HepG2 (cell line): ENCODE results near the gene DALRD3. TPM values are rescaled to one million over a fixed set of nuclear protein-coding genes. Genes with fewer than 3 reads are reported as not detected.

ENCODE experiments used
- ATAC-seq: fragments of 200-7000 bp; cut with Tn5 transposase; 3 replicates; pipeline ENCODE4 v1.9.1; 2020; ENCODE audit warnings: mild to moderate bottlenecking, moderate library complexity
- BruUV-seq: library from RNA; stranded (reverse); fragments of 400-500 nt; replicated peaks from 2 replicates; lab custom pipeline; 2021; lab: Mats Ljungman, UMichigan
- CTCF ChIA-PET: fragments of 300-600 bp; formaldehyde crosslinking; extraction: SDS; loops from one replicate; lab custom pipeline; 2021; ENCODE audit warnings: low total read pairs, inconsistent platforms, low intra/inter-chr PET ratio; lab: Yijun Ruan, JAX
- POLR2A ChIA-PET: fragments of 350-600 bp; sonication (Branson Sonifier 250); formaldehyde crosslinking; loops from one replicate; lab custom pipeline; 2020; ENCODE audit warnings: antibody characterized with exemption, inconsistent platforms; lab: Yijun Ruan, JAX
- DNase-seq: peaks from one replicate; pipeline ENCODE4 v3.0.0-alpha.2; 2015; ENCODE audit warnings: low spot score
- FAIRE-seq: peaks from 3 replicates; lab custom pipeline; 2011; peaks lifted over from hg19 to GRCh38; lab: Jason Lieb, UNC
- H2AFZ ChIP-seq: one replicate; pipeline ENCODE4 v1.6.1; 2011; ENCODE audit warnings: low read length, inconsistent platforms
- H3K27ac ChIP-seq: fragments of 300-600 bp; 3 replicates; pipeline ENCODE4 v1.8.0; 2011; ENCODE audit warnings: mixed run types, mild to moderate bottlenecking, mixed read lengths, low read length, inconsistent platforms; ENCODE audit not compliant: insufficient read depth; ENCODE audit errors: extremely low read length
- H3K27me3 ChIP-seq, 2 experiments: fragments of 200-600 bp in 1 of 2; 2 replicates in 1 of 2; 3 replicates in 1 of 2; pipeline versions ENCODE4 v1.6.0 to v1.8.0; 2011; ENCODE audit warnings: low read length in 2 of 2, mild to moderate bottlenecking in 2 of 2, moderate library complexity in 2 of 2, inconsistent platforms in 1 of 2; ENCODE audit not compliant: insufficient read depth in 2 of 2, control insufficient read depth in 1 of 2
- H3K36me3 ChIP-seq, 2 experiments: fragments of 200-600 bp in 1 of 2; replicated peaks in 1 of 2; 2 replicates in 1 of 2; 3 replicates in 1 of 2; pipeline versions ENCODE4 v1.5.1 to v1.8.0; 2011; ENCODE audit warnings: low read length in 2 of 2, inconsistent platforms in 1 of 2; ENCODE audit not compliant: insufficient read depth in 2 of 2, control insufficient read depth in 1 of 2
- H3K4me1 ChIP-seq: 2 replicates; pipeline ENCODE4 v1.5.1; 2012; ENCODE audit warnings: low read length, inconsistent platforms; ENCODE audit not compliant: insufficient read depth
- H3K4me2 ChIP-seq: 2 replicates; pipeline ENCODE4 v1.6.0; 2011; ENCODE audit warnings: low read depth, low read length, inconsistent platforms
- H3K4me3 ChIP-seq, 3 experiments: fragments of 200-600 bp in 1 of 3; sonication (generic), shearing (Covaris generic) in 1 of 3; replicated peaks in 1 of 3; 2 replicates each; pipeline ENCODE4 v1.5.1; 2011 to 2016; ENCODE audit warnings: low read length in 3 of 3, inconsistent platforms in 2 of 3, low read depth in 2 of 3, mild to moderate bottlenecking in 2 of 3, control low read depth in 1 of 3, mixed read lengths in 1 of 3; ENCODE audit not compliant: insufficient read depth in 1 of 3
- H3K79me2 ChIP-seq: one replicate; pipeline ENCODE4 v1.6.1; 2011; ENCODE audit warnings: low read length, inconsistent platforms; ENCODE audit not compliant: insufficient read depth
- H3K9ac ChIP-seq: 2 replicates; pipeline ENCODE4 v1.6.0; 2011; ENCODE audit warnings: mild to moderate bottlenecking, low read depth, low read length, inconsistent platforms; ENCODE audit not compliant: insufficient read depth
- H3K9me3 ChIP-seq: 2 replicates; pipeline ENCODE4 v1.5.1; 2012; ENCODE audit warnings: mild to moderate bottlenecking, low read length
- H4K20me1 ChIP-seq: 2 replicates; pipeline ENCODE4 v1.6.0; 2011; ENCODE audit warnings: inconsistent platforms, mild to moderate bottlenecking, low read length, moderate library complexity; ENCODE audit not compliant: insufficient read depth
- ZFP41 ChIP-seq: sonication (generic); formaldehyde crosslinking; IDR thresholded peaks from 2 replicates; pipeline ENCODE4 v1.4.0; 2020; ENCODE audit warnings: mild to moderate bottlenecking, missing genetic modification reagents, borderline replicate concordance
- ZNF574 ChIP-seq: sonication (generic); formaldehyde crosslinking; IDR thresholded peaks from 2 replicates; pipeline ENCODE4 v1.4.0; 2020; ENCODE audit warnings: missing genetic modification reagents
- WGBS: methylation state at CpG from one replicate; pipeline ENCODE4 v1.1.6; 2017; ENCODE audit warnings: low lambda C conversion rate; 5-methylcytosine and 5-hydroxymethylcytosine counted together
- in situ Hi-C: cut with HindIII; loops from 2 replicates; pipeline ENCODE4 v1.10.0; 2017; ENCODE audit warnings: low pct_unique_long_range_greater_than_20kb; ENCODE audit not compliant: extremely low pct_ligation_motif_present
- intact Hi-C: fragments of 100-400 bp; cut with micrococcal nuclease; formaldehyde crosslinking; loops from one replicate; pipeline ENCODE4 v1.10.0; 2022; ENCODE audit not compliant: unreplicated experiment
- polyA plus RNA-seq, 8 experiments: library from polyadenylated mRNA; depleted of rRNA in 3 of 8; stranded (reverse) in 7 of 8; unstranded in 1 of 8; fragments of >200 nt; fragmentation: Illumina TruSeq in 4 of 8; extraction: Trizol in 4 of 8; gene quantifications; 2 replicates each; pipeline versions ENCODE4 v1.2.1 to v1.2.3, GENCODE V29; 2011 to 2016; ENCODE audit warnings: low read depth in 4 of 8, missing spikeins in 1 of 8, mixed read lengths in 1 of 8; ENCODE audit not compliant: insufficient read depth in 1 of 8
- total RNA-seq, 5 experiments: library from RNA; depleted of rRNA; stranded (reverse); fragments of >200 nt; fragmentation: Illumina TruSeq; extraction: Trizol; gene quantifications; 2 replicates each; pipeline ENCODE4 v1.2.3, GENCODE V29; 2016; ENCODE audit warnings: low read depth in 1 of 5
- TF ChIP-seq, protein P1 (sequence below): sonication (generic); formaldehyde crosslinking; IDR thresholded peaks from 2 replicates; pipeline ENCODE4 v1.9.0; 2022; ENCODE audit warnings: missing genetic modification reagents, mild to moderate bottlenecking, borderline replicate concordance
- TF ChIP-seq, protein P2 (sequence below): sonication (generic); formaldehyde crosslinking; IDR thresholded peaks from 2 replicates; pipeline ENCODE4 v1.8.1; 2023; ENCODE audit warnings: missing genetic modification reagents, mild to moderate bottlenecking, borderline replicate concordance

The DALRD3 gene
- total and polyA plus RNA-seq, 2 of the 13 experiments (the other 11 are each of a cell fraction or from before 2014, with no cell fraction given) = 19.9 to 36.5 TPM

DNA sequence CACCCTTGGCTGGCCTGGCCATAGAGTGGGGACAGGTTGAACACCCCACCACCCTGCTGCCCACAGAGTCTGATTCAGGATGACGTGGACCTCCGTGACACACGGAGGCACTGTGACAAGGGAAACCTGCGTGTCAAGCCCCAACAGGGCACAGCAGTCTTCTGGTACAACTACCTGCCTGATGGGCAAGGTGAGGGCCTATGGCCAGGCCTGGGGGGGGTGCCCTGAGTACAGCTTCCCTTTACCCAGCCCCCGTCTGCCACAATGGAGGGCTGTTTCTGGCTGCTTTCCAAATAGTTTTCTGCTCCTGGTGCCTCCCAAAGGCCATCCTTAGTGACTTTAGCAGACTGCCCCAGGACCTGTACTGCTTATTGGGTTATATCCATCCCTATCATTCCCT lies 12.4 kb downstream of the DALRD3 start:
- Histone ChIP-seq H3K27ac (no peak overlapping the region), H4K20me1 (peaks cover 8% of the 10 kb centered on the region), H3K27me3 (no peaks in the 10 kb centered on the region), H3K9ac (peak overlapping the region; percentile 89), H3K4me3 (peak overlapping the region; percentile 71 to 88 (median 74); a peak in 5 of 6 replicates), H2AFZ (no peak overlapping the region), H3K4me2 (peak overlapping the region; percentile 92), H3K9me3 (no peaks in the 10 kb centered on the region), H3K36me3 (no peaks in the 10 kb centered on the region), H3K79me2 (peaks cover 20% of the 10 kb centered on the region), H3K4me1 (peaks cover 68% of the 10 kb centered on the region)
- ATAC-seq = no peak
- POLR2A ChIA-PET = interaction anchor here (1.7 to 12.8 kb wide), 7 partner anchors 8 to 266 kb away, joined by 5 to 280 read pairs (median 26); partner anchors contain the start of genes DALRD3, IMPDH2, LAMB2 and NDUFAF3
- TF ChIP-seq ZFP41 (CRISPR knock-in tag) (no peak), ZNF574 (CRISPR knock-in tag) (peak; percentile 52; the same call in 1 of the 2 replicates)
- no TSS peak for BruUV-seq
- intact Hi-C loops = no loop called here
- WGBS = 85% methylated on average over 4 of the region's 5 CpGs
- CTCF ChIA-PET = no interaction called here
- in situ Hi-C loops = no loop called here
- no peak for FAIRE-seq
- DNase-seq = no peak

- no peak overlapping the region for H3K27ac ChIP-seq
- ATAC-seq (no peak), DNase-seq (no peak), FAIRE-seq (no peak)
- TF ChIP-seq, protein P1, sequence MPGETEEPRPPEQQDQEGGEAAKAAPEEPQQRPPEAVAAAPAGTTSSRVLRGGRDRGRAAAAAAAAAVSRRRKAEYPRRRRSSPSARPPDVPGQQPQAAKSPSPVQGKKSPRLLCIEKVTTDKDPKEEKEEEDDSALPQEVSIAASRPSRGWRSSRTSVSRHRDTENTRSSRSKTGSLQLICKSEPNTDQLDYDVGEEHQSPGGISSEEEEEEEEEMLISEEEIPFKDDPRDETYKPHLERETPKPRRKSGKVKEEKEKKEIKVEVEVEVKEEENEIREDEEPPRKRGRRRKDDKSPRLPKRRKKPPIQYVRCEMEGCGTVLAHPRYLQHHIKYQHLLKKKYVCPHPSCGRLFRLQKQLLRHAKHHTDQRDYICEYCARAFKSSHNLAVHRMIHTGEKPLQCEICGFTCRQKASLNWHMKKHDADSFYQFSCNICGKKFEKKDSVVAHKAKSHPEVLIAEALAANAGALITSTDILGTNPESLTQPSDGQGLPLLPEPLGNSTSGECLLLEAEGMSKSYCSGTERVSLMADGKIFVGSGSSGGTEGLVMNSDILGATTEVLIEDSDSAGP = 0 out of 2 replicates have a peak, but pooled peaks have one; percentile 10
- TF ChIP-seq, protein P2, sequence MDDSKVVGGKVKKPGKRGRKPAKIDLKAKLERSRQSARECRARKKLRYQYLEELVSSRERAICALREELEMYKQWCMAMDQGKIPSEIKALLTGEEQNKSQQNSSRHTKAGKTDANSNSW (CRISPR knock-in tag) = no peak
- no peaks in the 10 kb centered on the region for H3K27me3 ChIP-seq
- in situ Hi-C loops = no loop called here
- intact Hi-C loops = no loop called here
- peaks cover 8% of the 10 kb centered on the region for H4K20me1 ChIP-seq
- H3K79me2 ChIP-seq = peaks cover 20% of the 10 kb centered on the region
- 96% methylated on average over 3 of the region's 3 CpGs for WGBS
- peaks cover 75% of the 10 kb centered on the region for H3K4me1 ChIP-seq
- H3K9ac ChIP-seq = no peak overlapping the region
- ChIA-PET POLR2A (interaction anchor here (0.7 to 12.8 kb wide), 3 partner anchors 17 to 88 kb away, joined by 3 to 280 read pairs (median 42); partner anchors contain the start of genes DALRD3, NDUFAF3 and QRICH1), CTCF (no interaction called here)
- peak overlapping the region in 1 of 3 experiments; percentile 32; a peak in 1 of 6 replicates for H3K4me3 ChIP-seq
- BruUV-seq = no TSS peak
- no peaks in the 10 kb centered on the region for H3K36me3 ChIP-seq
- H3K4me2 ChIP-seq = peak overlapping the region; percentile 57; the same call in 1 of the 2 replicates
- H2AFZ ChIP-seq = no peak overlapping the region
- H3K9me3 ChIP-seq = no peaks in the 10 kb centered on the region
These were observed 13.1 kb downstream of the DALRD3 start for GRCh38 chr3:49005303-49005680.
